NCI-H2171 treated with DMSO at 0.1 percent for 48 hours (cell line): Measurements from ENCODE around the gene PPL.
A peak's percentile ranks its signal among the peaks of the same experiment; 100 is the strongest.
"Not testable (repeated sequence)": the region's sequence is repeated elsewhere in the genome, so short reads cannot be mapped to it uniquely, and the experiment has no call there.

ENCODE experiments used
- DNase-seq: peaks from one replicate; lab custom pipeline; 2025; lab: John Stamatoyannopoulos, UW

Gene PPL

DNA sequence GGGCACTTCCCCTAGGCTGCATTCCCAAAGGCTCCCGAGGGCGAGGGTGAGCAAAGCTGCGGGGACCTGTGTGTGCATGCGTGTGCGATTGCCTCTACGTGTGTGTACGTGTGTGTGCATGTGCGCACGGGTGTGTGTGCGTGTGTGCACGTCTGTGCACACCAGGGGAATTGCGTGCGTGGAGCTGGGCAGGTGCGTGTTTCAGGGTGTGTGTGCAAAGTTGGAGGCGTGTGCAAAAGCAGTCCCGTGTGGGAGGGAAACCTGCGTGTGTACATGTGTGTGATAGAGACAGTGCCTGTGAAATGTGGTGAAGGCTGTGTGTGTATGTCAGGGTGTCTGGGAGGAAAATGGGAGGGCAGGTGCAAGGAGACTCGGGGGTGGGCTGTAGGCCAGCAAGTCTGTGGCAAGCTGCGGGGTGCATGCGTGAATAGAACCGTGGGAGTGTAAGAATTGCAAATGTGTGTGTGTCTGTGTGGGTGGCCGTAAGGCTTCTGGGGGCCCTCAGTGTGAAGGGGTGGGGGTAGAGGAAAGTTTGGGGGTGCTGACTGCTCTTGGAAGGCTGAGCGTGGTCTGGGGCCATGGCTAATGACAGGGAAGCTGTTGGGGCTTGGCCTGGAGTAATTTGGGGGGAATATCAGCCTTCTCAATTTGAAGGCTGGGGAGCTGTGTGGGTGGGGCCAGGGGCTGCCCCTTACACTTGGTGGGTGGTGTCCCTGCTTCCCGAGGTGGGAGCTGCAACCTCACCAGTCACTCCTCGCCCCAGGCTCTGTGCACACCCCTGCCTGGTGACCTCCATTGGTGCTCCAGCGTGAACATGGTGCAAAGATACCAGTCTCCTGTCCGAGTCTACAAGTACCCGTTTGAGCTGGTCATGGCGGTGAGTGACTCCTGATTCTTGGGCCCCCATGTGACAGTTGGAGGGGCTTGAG lies 21.8 kb upstream of the PPL start:
- no peak for DNase-seq

DNA sequence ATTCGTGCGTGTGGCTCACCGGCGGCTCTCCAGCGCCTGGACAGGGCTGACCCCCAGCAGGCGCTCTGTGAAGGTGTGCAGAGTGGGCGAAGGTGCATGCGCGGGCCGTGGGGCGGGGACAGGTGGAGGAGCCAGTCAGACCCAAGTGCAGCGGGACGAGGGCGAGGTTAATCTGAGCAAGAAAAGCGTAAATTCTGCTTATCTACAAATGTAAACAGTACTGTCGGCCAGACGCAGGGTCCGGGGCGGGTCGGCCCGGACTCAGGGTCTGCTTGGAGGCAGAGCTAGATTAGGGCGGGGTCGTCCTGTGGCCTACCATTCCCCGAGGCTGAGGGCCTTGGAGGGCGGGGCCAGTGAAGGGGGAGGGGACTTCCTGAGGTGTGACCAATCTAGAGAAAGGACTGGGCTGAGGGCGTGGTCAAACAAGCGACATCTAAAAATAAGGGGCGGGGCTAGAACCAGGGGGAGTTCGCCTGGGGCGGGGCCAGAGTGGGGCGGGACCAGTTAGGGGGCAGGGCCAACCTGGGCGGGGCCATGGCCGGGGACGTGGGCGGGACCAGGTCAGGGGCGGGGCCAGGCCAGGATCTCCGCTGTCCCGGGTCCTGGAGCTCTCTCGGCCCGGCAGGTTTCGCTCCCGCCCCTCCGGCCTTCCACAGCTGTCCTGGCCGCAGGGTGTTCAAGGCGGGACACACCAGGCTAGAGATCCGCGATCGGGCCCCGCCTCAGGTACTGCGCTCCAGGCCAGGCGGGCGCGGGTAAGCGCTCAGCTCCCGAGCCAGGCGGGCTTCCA lies 21.0 kb upstream of the PPL start, which contains the start of gene SEC14L5:
SEC14L5 (plus strand) TSS at position 611 of the 790 bp plus-strand sequence. CDS start 994 bp downstream, outside the sequence.
- DNase-seq, result peak; percentile 98

DNA sequence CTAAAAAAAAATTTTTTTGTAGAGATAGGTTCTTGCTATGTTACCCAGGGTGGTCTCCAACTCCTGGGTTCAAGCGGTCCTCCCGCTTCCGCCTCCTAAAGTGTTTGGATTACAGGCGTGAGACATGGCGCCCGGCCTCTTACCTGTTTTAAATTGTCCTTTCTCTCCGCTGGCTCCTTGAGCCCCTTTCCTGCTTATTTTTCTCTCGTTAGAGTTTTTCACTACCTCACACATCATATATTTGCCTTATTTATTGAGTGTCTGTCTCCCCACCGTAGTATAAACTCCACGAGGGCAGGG lies 20.4 kb upstream of the PPL start:
- peak; percentile 65 for DNase-seq

DNA sequence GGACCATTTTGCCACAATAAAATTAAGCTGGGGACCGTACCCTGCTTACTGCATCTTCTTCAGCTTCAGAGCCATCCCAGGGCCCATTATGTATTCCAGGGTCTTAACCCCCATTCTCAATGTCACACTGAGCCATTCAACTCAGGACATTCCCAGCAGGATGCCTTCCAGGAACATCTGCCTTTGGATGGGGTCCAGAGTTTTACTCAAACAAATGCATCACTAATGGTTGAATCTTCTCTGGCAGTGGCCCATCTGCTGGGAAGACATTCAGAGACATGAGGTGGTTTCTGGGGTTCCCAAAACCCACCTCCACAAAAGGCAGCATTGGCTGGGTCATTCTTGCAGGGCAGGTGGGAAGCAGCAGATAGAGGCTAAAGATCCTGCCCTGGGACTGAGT lies 17.8 kb upstream of the PPL start:
- DNase-seq, result no peak

DNA sequence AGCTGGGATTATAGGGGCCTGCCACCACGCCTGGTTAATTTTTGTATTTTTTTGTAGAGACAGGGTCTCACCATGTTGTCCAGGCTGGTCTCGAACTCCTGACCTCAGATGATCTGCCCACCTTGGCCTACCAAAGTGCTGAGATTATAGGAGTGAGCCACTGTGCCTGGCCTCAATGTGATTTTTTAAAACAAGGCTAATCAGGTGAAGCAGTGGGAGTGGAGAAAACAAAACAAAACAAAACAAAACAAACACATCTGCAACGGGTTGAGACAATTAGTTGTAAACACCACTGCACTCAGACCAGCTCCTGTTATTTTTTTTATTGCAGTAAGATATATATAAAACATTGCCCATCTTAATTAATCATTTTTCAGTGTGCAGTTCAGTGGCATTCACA lies 14.6 kb upstream of the PPL start:
- DNase-seq, result not testable (repeated sequence)

DNA sequence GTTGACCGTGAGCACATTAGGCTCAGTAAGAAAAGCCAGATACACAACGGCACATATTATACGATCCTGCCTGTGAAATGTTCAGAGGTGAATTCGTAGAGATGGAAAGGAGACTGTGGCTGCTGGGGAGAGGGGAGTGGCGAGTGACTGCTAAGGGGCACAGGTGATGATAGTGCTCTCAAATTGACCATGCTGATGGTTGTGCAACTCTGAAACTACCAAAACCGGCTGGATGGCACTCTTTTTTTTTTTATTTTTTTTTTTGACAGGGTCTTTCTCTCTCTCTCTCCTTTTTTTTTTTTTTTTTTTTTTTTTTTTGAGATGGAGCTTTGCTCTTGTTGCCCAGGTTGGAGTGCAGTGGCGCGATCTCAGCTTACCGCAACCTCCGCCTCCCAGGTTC lies 13.0 kb upstream of the PPL start:
- no peak for DNase-seq

DNA sequence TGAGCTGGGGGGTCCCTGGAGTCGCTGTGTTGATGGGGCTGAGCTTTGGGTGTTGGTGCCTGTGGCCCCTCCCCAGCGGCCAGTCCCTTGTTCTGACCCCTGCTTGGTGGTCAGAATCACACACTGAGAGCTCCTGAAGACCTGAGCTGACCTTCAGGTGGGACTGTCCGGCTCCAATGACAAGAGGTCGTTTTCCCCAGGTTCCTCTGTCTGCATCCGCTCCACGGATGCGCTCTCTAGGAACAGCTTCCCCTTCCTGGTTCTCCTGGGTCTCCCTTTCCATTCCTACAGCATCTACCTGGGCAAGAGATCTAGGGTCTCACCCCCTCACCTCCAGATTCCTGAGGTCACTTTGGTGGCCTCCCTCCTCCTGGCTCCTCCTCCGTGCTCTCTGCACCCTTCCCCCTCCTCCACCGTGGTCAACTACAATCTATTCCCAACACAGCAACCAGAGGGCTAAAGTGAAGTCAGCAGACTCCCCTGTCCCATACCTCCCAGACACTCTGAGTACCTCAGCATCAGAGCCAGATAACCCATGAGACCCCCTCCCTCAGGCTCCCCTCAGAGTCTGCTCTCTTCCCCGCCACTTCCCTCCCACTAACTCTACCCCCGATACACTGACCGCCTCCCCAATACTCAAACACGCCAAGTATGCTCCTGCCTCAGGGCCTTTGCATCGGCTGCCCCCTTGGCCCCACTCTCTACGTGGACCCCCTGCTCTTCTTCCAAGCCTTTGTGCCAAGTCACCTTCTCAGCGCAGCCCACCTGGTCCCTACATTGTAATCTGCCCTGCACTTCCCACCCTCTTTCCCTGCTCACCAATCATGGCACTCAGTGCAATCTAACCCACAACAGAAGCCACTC lies 12.2 kb upstream of the PPL start:
- DNase-seq, result no peak

DNA sequence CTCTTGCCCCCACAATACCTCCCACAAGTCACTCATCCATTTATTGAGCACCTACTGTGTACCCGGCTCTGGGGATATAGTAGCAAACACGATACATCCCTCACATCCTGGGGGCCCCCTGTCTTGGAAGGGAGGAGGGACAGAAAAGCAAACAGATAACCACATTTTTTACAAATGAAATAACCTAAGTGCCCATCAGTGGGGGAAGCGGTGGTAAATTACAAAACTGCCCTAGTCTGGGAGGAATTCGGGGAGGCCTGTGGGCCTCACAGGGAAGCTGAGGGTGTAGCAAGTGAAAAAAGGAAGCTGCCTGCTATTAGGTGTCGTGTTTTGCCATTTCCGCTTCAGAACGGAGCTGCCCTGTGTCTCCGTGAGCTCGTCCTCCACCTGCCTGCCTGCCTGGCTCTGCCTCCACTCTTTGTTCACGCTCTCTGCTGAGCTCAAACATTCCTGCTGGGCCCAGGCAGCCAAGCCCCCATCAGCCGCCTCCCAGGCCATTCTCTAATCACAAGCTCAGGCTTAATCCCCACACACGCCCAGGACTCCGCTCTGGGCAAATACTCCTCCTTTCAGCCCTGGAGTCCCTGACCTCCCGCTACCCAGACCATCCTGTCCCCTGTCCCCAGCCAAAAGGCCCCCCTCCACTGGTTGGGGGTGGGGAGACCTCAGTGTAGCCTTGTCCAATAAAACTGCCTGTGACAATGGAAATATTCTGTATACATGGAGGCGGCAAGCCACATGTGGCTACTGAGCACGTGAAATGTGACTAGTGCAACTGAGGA lies 11.0 kb upstream of the PPL start:
- peak; percentile 29 for DNase-seq

DNA sequence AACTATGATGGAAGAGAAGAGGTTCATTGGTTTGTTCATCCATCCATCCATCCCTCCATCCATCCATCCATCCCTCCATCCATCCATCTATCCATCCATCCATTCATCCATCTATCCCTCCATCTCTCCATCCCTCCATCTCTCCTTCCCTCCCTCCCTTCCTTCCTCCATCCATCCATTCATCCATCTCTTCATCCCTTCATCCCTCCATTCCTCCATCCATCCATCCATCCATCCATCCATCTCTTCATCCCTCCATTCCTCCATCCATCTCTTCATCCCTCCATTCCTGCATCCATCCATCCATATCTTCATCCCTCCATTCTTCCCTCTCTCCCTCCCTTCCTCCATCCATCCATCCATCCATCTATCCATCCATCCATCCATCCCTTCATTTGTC lies 10.0 kb upstream of the PPL start:
- DNase-seq, result no peak

DNA sequence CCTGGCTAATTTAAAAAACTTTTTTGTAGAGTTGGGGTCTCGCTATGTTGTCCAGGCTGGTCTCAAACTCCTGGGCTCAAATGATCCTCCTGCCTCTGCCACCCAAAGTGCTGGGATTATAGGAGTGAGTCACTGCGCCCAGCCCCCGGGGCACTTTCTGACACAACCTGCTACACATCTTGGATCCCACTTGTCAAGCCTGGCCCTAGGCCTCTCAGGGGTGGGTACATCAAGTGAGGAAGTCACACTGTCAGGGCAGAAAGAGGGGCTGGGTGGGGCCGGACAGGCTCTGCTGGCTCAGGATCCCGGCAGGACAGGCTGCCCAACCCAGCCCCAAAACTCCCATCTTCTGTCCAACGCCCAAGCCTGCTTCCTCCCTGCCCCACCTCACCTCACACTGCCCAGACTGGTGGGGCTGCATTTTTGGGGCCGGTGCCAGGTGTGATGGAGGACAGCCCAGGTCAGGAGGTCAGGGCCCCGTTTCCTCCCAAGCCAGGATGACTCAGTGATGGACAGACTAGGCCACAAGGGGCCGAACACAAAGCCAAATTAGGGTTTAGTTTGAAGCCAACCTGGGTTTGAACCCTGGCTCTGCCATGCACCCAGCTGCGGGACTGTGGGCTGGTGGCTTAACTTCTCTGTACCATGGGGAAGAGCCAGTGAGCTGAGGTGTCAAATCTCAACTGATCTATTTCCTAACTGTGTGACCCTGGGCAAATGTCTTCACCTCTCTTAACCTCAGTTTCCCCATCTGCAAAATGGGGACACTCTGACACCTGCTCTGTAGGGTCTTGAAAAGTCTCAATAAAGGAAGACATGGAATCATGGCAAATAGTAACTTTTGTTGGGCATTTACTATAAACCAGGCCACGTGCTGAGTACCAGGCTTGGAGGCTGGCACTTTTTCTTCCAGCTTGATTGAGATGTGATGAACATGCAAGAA lies 8.9 kb upstream of the PPL start:
- no peak for DNase-seq

DNA sequence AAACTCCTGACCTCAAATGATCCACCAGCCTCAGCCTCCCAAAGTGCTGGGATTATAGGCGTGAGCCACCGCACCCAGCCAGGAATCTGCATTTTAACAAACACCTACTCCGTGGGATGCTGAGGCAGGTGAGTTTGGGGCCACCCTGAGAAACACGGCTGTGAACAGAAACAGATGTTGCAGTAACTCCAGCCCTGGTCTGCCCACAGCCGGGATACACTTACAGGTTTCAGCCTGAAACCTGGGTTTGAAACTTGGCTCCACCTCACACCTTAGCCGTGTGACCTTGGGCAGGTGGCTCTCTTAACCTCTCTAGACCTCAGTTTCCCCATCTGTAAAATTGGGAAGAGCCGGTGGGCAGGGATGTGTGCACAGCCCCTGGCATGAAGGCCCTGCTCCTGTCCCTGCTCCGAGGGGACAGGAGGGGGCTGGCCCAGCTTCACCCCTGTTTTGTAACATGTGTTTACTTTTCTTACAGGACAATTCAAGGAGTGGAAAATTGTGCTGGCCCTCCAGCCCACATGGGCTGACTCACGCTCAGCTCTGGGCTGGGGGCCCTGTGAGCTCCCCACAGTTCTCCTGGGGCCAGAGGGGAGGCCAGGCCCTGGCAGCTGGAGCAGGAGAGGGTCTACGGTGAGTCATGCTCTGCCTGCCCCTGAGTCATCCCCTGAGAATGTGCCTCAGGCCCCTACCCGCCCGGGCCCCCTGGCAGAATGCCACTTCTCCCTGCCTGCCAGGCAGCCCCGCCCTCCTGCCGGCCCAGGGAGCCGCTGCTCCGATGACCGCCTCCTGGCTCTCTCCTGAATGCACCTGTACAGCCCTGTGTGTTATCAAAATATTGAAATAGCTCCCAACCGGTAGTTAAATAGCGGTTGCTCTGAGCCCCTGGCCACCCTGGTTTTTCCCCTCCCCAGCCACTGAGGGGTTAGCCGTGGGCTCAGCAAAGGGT lies 7.7 kb upstream of the PPL start:
- peak; percentile 85 for DNase-seq

DNA sequence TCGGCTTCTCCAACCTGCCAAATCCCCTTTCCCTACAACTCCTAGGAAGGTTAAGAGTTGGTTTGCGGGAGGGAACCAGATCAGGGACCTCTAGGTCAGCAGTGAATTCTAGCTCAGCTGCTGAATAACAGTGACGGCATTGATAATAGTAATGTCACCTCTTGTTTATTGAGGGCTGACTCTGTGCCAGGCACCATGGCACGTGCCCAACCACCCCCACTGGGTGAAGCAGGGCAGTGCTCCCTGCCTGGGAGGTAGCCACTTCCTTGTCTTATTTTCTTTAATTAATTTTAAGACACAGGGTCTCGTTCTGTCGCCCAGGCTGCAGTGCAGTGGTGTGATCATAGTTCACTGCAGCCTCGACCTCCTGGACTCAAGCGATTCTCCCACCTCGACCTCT lies 5.5 kb upstream of the PPL start:
- DNase-seq, result no peak

DNA sequence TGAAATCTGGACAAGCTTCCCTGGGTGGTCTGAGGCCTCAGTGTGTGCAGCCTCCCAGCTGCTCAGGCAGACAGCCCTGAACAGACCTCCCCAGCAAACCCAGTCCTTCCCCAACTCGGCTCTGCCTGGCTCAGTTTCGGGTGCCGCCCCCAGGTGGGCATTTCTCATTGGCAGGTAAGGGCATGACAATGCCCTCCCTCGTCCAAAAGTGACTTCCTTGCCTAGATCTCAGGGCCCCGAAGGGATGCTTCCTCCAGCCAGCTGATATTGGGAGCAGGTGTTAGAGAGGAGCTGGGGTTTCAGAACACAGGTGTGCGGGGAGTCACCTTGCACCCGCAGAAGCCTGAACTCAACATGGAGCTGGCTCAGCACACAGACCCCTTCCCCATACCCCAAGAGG lies 3.8 kb upstream of the PPL start:
- peak; percentile 81 for DNase-seq

DNA sequence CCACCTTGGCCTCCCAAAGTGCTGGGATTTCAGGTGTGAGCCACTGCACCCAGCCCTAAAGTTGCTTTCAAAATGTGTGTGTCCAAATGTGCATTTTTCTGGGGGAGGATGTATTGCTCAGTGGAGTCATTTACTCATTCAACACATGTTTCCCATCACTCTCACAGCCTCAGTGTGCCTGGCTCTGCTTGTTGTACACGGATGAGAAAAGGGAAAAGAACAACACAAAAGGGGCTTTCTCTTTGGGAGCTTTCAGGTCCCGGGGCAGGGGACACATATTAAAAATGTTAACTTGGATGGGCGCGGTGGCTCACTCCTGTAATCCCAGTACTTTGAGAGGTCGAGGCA lies 1.7 kb upstream of the PPL start:
- no peak for DNase-seq

DNA sequence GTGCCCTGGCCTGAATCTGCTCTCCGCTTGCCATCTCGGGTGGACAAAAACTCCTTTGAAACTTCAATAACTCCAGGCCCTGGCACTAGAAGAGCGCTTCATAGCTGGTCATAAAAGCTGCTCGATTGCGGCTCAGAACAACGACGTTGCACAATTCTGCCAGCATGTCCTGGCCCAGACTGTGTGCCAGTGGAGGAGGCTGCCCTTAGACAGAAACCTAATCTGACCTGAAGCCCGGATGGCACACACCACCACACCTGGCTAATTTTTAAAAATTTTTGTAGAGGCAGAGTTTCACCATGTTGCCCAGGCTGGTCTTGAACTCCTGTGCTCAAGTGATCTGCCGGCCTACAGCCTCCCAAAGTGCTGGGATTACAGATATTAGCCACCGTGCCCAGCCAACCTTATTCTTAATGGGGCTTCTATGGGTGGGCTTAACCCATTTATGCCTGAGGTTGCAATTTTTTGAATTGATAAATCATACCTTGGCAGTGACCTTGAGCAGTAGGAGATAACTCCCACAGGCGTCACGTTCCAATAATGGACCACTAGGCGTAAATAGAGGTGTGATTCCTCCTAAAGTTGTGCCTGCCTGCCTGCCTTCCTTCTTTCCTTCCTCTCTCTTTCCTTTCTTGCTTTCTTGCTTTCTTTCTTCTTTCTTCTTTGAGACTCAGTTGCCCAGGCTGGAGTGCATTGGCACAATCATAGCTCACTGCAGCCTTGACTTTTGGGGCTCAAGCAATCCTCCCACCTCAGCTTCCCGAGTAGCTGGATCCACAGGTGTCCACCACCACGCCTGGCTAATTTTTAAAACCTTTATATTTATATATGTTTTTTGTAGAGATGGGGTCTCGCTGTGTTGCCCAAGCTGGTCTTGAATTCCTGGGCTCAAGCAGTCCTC lies 1.1 kb upstream of the PPL start:
- DNase-seq, result no peak

DNA sequence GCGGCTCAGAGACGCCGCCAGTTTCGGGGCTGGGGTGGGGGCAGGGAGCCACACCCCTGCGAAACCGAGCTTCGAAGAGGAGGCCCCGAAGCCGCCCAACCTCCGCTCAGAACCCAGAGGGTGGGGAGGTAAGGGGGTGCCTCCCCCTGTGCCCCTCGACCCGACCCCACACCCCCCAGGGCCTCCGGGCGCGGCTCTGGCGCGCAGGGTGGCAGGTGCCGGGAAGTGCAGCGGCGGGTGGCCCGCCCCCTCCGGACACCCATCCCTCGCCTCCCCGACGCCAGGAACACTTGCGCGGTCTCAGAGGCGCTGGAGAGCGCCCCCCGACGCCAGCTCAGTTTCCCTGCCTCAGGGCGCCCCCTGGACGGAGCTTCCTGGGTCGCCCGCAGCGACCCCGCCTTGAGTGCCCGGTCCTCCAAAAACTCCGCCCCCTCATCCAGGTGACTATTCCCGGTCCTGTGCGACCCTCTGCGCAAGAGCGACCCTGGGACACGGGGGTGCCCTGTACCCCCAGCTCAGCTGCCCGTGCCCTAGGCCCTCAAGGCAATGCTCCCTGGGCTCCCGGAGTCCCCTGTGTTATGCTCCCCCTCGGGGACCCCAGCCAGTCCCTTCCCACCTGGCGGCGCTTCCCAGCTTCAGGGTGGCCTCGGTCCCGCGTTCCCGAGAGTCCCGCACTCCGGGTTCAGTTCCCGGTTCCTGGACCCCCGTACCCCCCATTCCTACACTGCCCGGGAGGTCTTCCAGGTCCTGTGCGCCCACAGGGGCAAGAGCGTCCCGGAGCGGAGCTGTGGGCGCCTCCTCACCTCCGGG lies 562 bp downstream of the PPL start:
- peak; percentile 50 for DNase-seq

DNA sequence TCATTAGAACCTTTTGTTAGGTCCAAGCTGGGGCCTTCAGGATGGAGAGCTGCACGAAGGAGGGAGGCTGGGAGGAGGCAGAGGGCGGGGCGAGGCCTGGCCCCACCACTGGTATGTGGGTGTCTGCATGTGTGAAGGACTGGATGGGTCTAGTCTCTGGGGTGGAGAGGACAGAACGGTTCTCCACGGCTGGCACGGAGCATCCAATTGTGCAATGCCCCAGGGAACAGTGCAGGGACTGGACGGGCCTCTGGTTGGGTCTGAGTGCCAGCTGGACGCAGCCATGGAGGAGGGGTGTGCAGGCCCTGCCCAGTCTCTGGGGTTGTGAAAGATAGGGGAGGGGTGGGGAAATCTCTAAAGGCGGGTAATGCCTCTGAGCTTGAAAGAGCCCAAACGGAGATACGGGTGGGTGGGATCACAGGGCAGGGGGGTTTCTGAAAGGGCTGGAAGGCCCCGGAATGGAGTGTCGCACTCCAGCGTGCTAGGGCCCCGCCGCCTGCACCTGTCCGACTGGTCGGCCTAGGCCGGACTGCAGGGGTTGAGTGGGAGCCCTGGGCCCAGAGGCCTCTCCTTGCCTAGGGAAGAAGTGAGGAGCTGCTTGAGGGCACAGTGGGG lies 1.6 kb downstream of the PPL start:
- DNase-seq, result no peak
